HG03108 (cell line): ENCODE results near the gene SLFN13.
A peak's percentile ranks its signal among the peaks of the same experiment; 100 is the strongest.
"Not testable (repeated sequence)": the region's sequence is repeated elsewhere in the genome, so short reads cannot be mapped to it uniquely, and the experiment has no call there.

ENCODE experiments used
- ATAC-seq: cut with Tn5 transposase; IDR thresholded peaks from one replicate; pipeline ENCODE4 v1.9.1; 2021; ENCODE audit warnings: moderate library complexity; ENCODE audit not compliant: unreplicated experiment

SLFN13 gene, protein sequence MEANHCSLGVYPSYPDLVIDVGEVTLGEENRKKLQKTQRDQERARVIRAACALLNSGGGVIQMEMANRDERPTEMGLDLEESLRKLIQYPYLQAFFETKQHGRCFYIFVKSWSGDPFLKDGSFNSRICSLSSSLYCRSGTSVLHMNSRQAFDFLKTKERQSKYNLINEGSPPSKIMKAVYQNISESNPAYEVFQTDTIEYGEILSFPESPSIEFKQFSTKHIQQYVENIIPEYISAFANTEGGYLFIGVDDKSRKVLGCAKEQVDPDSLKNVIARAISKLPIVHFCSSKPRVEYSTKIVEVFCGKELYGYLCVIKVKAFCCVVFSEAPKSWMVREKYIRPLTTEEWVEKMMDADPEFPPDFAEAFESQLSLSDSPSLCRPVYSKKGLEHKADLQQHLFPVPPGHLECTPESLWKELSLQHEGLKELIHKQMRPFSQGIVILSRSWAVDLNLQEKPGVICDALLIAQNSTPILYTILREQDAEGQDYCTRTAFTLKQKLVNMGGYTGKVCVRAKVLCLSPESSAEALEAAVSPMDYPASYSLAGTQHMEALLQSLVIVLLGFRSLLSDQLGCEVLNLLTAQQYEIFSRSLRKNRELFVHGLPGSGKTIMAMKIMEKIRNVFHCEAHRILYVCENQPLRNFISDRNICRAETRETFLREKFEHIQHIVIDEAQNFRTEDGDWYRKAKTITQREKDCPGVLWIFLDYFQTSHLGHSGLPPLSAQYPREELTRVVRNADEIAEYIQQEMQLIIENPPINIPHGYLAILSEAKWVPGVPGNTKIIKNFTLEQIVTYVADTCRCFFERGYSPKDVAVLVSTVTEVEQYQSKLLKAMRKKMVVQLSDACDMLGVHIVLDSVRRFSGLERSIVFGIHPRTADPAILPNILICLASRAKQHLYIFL

DNA sequence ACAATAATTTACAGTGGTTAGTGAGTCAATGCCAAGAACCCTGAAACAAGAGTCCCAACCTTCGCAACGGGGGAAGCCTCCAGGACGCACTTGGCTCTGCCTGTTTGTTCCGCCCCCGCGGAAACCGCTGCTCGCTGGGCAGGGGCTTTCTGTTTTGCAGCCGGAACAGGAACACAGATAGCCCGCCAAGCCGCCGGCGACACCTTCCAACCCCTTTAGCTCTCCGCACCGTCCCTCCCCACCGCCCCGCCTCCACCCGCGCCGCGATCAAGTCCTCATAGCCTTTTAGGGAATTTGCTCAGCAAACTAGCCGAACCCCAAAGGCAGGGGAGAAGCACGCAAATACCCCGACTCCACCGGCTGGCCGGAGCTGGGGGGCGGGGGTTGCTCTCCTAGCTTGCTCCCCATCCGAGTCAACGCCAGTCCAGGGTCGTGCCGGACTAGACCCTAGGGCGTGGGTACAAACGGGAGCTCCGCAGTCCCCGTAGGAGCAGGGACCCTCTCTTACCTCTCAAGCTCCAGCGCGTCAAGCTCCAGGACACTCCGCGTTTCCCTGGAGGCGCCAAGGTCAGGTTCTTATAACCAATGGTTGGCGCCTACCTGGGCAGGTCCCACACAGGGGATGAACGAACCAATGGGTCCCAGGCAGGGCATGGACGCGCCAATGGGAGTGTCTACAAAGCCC lies at the start of gene SLFN13:
SLFN13 (minus strand) TSS at position 553 of the 685 bp plus-strand sequence. CDS start 3,086 bp downstream, outside the sequence.
- ATAC-seq = peak; percentile 78

DNA sequence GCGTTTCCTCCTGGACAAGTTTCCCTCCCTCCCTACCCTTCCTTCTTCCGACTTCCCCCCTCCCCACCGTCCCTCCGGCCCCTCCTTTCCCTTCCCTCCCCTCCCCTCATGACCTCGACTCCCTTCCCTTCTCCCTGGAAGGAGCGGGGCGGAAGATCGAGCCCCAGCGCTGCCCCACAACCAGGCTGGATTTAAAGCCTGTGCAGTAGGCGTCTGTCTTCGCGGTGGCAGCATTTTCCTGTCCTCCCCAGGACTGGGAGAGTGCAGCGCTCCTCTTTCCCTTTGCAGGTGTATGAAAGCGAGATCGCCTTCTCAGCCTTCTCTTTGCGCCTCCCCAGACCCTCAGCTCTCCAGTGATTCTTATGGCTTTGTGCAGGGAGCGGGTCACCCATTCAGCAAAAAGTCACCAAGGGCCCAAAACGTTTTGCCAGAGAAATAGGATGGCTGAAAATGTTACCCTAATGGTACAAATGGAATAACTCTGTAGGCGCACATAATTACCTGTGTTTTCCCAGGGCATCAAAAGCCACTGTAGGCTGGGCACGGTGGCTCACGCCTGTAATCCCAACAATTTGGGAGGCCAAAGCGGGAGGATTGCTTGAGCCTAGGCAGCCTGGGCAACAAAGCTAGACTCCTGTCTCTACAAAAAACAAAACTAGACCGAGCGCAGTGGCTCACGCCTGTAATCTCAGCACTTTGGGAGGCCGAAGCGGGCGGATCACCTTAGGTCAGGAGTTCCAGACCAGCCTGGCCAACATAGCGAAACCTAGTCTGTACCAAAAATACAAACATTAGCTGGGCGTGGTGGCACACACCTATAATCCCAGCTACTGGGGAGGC lies 48.1 kb upstream of the SLFN13 start:
- no peak for ATAC-seq

DNA sequence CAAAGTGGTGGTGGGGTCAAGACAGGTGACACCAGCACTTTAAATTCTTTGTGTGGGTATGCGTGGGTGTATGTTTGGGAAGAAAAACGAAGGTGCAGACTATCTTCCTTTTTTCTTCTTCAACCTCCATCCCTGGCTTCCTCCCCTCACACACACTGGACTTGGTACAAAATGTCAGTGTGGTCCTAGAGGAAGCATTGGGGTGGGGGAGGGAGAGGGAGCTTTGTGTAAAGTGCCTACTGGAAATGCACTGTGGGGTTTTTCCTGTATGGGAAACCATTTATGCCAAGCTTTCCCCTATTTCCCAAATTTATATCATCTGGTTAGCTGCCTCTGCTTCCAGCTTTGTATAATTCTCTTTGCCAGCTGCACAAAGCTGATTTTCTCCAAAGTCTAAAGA lies 44.5 kb upstream of the SLFN13 start:
- no peak for ATAC-seq

DNA sequence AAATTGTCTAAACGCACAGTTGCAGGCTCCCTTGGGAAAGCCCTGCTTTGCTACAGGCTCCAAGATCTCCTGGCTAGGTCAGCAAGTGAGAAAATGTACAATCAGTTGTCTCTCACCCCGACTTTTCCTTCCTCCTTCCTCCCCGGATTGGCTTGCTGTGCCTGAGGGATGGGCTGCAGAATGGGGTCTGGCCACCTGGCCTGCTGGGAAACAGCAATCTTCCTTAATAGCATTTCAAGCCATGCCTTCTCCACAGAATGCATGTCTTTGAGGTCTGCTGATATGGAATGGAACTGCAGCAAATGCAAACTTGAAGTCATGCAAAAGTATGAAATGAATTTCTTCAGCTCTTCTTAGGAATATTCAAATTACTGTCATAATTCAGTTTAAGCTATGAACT lies 42.9 kb upstream of the SLFN13 start:
- no peak for ATAC-seq

DNA sequence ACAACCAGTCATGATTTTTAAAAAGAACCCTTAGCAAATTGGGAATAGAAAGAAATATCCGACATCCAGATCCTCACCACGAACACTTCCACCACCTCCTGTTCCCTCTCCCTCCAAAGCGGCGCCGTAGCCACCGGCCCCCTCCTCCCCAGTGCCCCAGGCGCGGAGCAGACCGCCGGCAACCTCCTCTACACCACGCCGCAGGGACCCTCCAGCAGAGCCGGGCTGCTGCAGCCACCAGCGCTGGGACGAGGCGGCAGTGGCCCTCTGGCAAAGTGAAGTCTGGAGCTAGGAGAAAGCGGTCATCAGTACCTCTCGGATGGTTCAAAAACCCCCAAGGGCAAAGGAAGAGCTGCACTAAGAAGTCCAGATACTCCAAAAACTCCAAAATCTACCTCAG lies 41.4 kb upstream of the SLFN13 start:
- ATAC-seq = no peak

DNA sequence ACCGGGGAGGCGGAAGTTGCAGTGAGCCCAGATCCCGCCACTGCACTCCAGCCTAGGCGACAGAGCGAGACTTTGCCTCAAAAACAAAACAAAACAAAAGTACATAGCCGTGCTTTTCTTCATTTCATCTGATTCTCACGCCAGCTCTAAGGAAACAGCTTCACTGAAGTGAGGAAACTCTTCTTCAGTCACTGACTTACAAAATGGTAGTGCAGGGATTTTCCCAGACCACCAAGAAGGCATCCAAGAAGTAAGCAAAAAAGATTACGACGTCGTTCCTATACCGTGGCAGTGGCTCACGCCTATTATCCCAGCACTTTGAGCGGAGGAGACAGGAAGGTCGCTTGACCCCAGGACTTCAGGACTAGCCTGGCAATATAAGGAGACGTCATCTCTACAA lies 40.4 kb upstream of the SLFN13 start:
- no peak for ATAC-seq

DNA sequence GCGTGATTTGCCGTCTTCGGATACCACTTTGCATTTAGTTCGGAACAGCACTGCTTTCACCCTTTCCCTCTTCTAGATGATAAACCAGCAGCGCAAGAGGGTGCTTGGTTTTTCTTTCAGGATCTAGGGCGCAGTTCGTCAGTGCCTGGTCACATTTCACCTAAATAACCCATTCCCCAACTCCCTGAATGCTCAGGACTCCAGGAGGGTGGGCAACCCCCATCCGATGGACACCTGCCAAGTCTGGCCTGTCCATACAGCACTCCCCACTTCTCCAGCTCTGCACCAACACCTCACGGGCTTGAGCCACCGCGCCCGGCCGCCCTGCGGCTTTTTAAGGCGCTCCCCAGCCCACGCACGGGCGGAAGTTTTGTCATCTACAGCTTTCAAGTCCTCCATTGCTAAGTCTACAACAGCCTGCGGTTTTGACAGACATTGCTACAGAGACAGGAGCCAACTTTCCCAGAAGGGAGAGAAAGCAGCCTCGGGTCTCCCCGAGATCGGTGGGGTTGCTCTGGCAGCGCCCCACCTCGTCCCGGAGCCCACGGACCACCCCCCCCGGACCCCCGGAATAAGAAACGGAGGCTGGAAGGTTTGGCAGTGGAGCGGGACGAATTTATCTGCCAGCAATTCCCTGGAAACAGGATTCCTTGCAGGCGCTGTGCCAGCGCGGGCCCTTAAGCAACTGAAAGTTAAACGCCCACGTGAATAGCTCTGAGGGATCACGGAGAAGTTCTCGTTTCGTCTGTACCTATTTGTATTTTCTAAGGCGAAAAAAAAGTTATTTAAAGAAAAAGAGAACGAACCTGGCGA lies 38.6 kb upstream of the SLFN13 start:
- no peak for ATAC-seq

DNA sequence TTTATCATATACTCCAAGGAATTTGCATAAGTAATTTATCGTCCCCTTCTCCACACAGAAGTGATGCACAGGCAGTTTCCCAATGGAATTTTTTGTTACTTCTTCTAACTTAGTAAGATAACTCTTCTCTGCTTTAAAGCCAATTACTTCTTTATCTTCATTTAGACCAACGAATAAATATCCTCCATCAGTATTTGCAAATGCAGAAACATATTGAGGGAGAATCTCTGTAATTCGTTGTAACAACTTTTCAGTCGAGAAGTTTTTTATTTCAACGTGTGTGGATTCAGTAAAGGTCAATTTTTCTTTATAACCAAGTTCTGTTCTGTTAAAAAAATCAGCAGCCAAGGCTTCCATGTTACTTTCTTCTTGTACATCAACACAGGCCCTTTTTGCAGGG lies 30.7 kb upstream of the SLFN13 start:
- ATAC-seq = no peak

DNA sequence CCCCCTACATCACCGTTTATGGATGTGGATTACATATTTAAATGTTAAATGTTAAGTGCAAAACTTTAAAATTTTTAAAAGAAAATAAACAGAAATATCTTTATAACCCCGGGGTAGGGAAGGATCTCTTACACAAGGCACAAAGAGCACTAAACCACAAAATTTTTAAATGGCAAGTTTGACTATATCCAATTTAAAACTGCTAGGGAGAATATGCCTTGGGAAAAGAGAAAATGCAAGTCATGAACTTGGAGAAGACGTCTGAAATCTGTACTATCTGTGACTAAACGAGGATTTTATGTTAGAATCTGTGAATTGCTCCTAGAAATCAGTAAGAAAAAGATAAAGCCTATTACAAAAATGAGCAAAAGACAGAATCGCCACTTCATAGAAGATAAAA lies 28.7 kb upstream of the SLFN13 start:
- ATAC-seq = no peak

DNA sequence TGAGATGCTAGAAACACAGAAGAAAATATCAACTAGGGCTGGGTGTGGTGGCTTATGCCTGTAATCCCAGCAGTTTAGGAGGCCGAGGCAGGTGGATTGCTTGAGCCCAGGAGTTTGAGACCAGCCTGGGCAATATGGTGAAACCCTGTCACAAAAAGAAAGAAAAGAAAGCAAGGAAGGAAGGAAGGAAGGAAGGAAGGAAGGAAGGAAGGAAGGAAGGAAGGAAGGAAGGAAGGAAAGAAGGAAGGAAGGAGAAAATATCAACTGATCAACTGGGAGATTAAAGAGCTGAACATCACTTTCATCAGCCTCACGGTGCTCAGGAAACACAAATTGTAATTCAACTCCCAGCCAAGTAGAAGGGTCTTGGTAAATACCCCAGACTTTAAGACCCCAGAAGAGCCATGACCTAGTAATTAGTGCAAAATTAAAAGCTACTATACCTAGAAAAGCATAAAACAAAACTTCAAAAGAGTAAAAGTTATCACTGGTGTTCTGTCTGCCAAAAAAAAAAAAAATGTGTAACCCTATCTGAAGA lies 27.8 kb upstream of the SLFN13 start:
- no peak for ATAC-seq

DNA sequence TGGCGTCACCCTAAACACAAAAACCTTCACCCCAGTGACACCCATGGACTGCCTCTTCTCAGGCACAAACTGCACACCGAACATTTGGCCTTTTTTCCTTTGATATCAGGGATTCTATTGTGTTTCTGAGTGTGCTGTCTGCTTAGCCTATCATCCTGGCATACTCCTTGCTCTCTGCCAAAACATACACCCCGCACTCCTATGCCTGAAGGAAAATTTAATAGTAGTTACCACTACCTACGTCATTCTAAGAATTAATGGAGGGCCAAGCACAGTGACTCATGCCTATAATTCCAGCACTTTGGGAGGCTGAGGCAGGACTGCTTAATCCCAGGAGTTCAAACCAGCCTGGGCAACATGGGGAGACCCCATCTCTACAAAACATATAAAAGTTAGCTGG lies 19.9 kb upstream of the SLFN13 start:
- ATAC-seq = no peak

DNA sequence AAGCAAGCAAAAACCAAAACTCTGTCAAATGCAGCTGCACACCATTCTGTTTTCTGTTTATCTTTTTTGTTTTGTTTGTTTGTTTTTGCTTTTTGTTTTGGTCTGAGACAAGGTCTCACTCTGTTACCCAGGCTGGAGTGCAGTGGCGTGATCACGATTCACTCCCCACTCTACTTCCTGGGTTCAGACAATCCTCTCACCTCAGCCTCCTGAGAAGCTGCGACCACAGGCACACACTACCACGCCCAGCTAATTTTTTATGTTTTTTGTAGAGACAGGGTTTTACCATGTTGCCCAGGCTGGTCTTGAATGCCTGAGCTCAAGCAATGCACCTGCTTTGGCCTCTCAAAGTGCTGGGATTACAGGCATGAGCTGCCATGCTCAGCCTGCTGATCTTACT lies 19.3 kb upstream of the SLFN13 start:
- ATAC-seq = no peak

DNA sequence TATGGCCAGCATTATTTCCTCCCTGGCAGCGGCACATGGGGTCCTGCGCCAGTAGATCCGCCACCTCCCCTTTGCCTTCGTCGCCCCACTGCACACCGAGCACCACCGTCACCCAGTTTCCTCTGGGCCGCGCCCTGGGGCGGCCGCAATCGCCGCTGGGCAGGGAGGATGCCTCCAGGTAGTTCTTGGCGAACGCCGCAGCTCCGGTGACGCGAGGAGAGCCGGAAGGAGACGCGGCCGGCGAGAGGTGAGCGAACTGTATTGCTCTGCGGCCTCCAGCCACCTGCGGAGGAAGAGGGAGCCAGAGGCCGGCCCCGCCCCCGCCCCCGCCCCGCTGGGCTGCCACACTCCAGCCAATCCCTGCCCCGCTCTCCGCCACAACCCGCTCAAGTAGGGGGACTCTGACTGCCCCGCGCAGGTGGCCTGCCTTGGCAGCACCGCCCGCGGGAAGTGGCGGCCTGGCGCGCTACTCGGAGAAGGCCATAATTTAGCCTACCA lies 11.8 kb upstream of the SLFN13 start:
- peak; percentile 92 for ATAC-seq

DNA sequence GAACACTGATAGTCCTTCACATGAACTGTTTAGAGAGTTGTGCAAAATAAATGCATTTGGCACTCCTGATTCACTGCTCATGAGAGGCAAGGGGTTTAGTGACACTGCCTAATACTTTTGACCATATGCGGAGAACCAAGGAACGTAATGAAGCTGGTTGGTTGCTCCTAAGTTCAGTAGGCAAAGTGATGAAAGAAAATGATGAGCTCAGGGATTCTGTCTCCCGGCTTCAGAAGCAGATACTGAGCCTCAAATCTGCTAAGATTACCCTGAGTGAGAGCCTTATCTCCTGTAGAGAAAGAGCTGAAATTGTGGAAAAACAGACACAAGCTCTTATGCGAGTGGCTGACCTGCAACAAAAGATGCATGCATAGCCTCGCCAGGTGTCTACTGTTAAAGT lies 5.5 kb upstream of the SLFN13 start:
- not testable (repeated sequence) for ATAC-seq

DNA sequence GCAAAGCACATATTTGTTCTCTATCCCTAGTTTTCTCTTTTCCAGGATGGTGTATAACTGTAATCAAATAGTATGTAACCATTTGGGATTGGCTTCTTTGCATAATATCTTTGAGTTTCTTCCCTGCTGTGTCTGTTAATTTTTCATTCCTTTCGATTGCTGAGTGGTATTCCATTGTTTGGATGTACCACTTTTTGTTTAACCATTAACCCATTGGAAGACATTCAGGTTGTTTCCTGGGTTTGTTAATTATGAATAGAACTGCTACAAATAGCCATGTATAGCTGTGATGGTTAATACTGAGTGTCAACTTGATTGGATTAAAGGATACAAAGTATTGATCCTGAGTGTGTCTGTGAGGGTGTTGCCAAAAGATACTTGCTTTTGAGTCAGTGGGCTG lies 4.6 kb upstream of the SLFN13 start:
- no peak for ATAC-seq

DNA sequence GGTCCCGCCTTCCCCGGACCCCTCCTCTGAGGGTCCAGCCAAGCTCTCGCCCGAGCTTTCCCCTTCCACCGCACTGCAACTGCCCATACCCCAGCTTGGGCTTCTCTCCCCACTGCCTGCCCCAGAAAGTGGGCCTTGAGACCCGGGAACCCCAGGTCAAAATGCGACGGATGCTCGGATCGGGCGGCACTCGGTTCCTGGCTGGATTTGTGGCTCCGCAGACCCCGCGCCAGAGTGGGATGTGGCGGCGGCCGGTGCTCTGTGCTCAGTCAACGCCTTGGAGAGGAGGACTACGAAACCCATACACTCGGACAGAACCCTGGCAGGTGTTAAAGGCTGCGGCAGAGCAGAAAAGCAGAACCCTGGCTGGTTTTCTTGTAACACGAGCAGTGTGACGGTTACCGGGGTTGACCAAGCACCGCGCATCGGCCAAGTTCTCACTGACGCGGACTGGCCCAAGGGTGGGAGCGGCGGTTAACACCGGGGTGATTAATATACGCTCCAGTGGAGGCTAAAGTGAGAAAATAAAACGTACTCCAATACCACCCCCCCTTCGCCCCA lies 885 bp upstream of the SLFN13 start:
- peak; percentile 25 for ATAC-seq

DNA sequence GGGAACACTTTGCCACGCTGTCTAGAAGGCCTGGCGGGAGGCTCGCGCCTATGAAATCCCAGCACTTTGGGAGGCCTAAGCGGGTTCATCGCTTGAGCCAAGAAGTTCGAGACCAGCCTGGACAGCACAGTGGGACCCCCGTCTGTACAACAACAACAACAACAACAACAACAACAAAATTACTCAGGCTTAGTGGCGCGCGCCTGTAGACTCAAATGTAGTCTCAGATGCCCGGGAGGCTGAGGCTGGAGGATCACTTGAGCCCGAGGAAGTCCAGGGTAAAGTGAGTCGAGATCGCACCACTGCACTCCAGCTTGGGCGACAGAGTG lies 297 bp upstream of the SLFN13 start:
- no peak for ATAC-seq

DNA sequence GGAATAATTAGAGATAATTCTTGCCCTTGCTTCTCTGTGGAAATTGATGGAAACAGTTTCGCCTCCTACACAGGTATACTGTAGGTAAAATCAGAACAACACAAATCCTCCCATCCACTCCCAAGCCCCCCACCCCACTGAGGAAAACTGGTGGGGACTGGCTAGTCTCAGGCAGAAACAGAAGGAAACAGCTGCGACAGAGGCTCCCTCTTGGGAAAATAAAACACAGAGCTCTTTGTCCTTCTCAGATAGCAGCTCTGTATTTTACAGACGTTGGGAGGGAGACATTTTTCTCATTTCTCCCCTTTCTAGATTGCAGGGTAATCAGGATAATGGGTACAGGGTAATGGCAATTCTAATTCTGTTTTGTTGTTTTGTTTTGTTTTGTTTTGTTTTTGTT lies 1.1 kb downstream of the SLFN13 start:
- ATAC-seq = no peak

DNA sequence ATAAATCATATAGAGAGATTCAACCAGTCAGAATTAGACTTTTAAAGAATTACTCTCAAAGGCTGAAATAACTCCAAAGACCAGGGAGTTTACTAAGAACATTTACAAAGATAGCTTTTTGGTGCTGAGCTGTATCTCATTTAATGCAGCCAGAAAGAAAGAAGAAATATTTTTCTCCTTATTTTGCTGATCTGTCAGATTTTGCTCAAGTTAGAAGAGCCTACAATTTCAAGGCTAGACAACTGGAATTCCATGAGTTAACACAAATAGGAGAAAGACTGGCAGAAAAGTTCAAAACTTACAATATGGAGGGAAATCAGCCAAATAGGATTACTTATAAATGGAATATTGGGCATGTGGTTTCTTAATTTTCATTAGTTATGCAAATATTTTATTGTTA lies 10.1 kb downstream of the SLFN13 start:
- ATAC-seq = no peak
